NCI-H69 (cell line): ENCODE results near the gene DHX57.
"Not testable (repeated sequence)": the region's sequence is repeated elsewhere in the genome, so short reads cannot be mapped to it uniquely, and the experiment has no call there.

Source experiments
- DNase-seq: peaks from one replicate; lab custom pipeline; 2025; lab: John Stamatoyannopoulos, UW

Gene DHX57

GRCh38 chr2:38794235-38794946, 81.3 kb downstream of the DHX57 start:
- DNase-seq: no peak

GRCh38 chr2:38793511-38793910, 82.2 kb downstream of the DHX57 start:
- no peak for DNase-seq

- no peak for DNase-seq
Measured at GRCh38 chr2:38792751-38793150, 83.0 kb downstream of the DHX57 start.

GRCh38 chr2:38792321-38792720, 83.4 kb downstream of the DHX57 start:
- not testable (repeated sequence) for DNase-seq

GRCh38 chr2:38791744-38792143, 84.0 kb downstream of the DHX57 start:
- no peak for DNase-seq

GRCh38 chr2:38789691-38790090, 86.0 kb downstream of the DHX57 start:
- no peak for DNase-seq

- no peak for DNase-seq
Measured at GRCh38 chr2:38788306-38788705, 87.4 kb downstream of the DHX57 start.

GRCh38 chr2:38783586-38783985, 92.1 kb downstream of the DHX57 start:
- no peak for DNase-seq

GRCh38 chr2:38778687-38779082, 97.0 kb downstream of the DHX57 start:
- no peak for DNase-seq

- no peak for DNase-seq
Measured at GRCh38 chr2:38776531-38776930, 99.2 kb downstream of the DHX57 start.

- no peak for DNase-seq
Measured at GRCh38 chr2:38775921-38776225, 99.9 kb downstream of the DHX57 start.

GRCh38 chr2:38775097-38775920, 100.4 kb downstream of the DHX57 start:
- DNase-seq: no peak

GRCh38 chr2:38771632-38772031, 104.1 kb downstream of the DHX57 start:
- no peak for DNase-seq

- no peak for DNase-seq
Measured at GRCh38 chr2:38765551-38765950, 110.2 kb downstream of the DHX57 start.

GRCh38 chr2:38765149-38765548, 110.6 kb downstream of the DHX57 start:
- no peak for DNase-seq

GRCh38 chr2:38763728-38764127, 112.0 kb downstream of the DHX57 start:
- DNase-seq: no peak

- no peak for DNase-seq
Measured at GRCh38 chr2:38763228-38763627, 112.5 kb downstream of the DHX57 start.

GRCh38 chr2:38755891-38756290, 119.8 kb downstream of the DHX57 start:
- DNase-seq: not testable (repeated sequence)

GRCh38 chr2:38754506-38754905, 121.2 kb downstream of the DHX57 start:
- DNase-seq: no peak

GRCh38 chr2:38754049-38754448, 121.7 kb downstream of the DHX57 start:
- DNase-seq: no peak

GRCh38 chr2:38751596-38752410, 123.9 kb downstream of the DHX57 start:
- peak; percentile 43 for DNase-seq

- DNase-seq: peak; percentile 98
Measured at GRCh38 chr2:38750891-38751595, 124.7 kb downstream of the DHX57 start, which contains the start of gene SRSF7. SRSF7 (minus strand) TSS chr2:38751361; CDS start chr2:38751256, 105 bp downstream.
